Measurements from ENCODE around the gene ALK. TPM values are rescaled to one million over a fixed set of nuclear protein-coding genes. Genes with fewer than 3 reads are reported as not detected.

The ALK gene
- total RNA-seq, 4 donors from 2014 or later = 0.66 TPM; not detected in 3

DNA sequence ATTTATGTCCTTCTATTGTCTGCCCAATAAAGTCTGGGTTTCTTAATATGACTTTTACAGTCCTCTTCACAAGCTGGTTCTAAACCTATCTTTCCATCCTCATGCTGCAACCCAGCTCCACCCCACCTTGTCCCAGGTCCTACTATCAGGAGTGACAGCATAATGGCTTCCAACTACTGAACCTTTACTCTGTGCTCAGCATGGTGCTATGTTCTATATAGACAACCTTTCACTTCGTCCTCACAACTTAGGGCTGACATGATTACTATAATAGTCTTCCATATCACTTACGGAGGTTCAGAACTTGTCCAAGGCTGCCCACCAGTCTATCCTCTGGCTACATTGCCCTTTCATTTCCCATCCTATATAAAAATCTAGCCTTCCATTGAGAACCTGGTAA lies 256.8 kb downstream of the ALK start:
- TF ChIP-seq CTCF (IDR thresholded peaks at IDR 0.05) (no peak), POLR2A (IDR thresholded peaks at IDR 0.05) (no peak)
- WGBS, 2 donors = 90 to 91% methylated on average over 2 of the region's 2 CpGs
- intact Hi-C loops (cut with DNase I; ENCODE audit: low total_unique reads) = no loop called here
- no peak for DNase-seq (ENCODE audit: low spot score in 2 of 2)
- no peak overlapping the region for H3K4me3 ChIP-seq (ENCODE audit: low read depth, poor library complexity, severe bottlenecking)

GRCh38 chr2:29663268-29663667 lies 258.1 kb downstream of the ALK start:
- no peak for TF ChIP-seq CTCF (IDR thresholded peaks at IDR 0.05)
- no peak for TF ChIP-seq POLR2A (IDR thresholded peaks at IDR 0.05)
- 67 to 80% methylated on average over 3 of the region's 3 CpGs for WGBS, 2 donors
- no peak for DNase-seq (ENCODE audit: low spot score in 2 of 2)
- intact Hi-C loops (cut with DNase I; ENCODE audit: low total_unique reads) = no loop called here
- no peak overlapping the region for H3K4me3 ChIP-seq (ENCODE audit: low read depth, poor library complexity, severe bottlenecking)

DNA sequence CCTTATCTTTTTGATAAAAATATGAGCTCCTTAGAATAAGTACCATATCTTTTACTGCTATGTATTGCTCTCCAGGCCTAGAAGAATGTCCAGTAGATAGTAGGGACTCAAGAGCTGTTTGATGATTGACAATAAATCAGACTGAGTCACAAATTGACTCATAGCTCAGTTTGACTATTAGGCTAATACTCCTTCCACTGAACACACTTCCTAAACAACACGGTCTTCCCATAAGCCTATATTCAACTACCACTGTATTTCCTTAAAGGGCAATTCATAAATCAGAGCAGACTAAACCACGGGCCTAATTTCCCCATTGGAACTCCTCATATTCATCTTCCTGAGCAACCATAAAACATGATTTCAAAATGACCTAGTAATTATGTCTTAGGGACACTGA lies 258.5 kb downstream of the ALK start:
- no peak for DNase-seq (ENCODE audit: low spot score in 2 of 2)

GRCh38 chr2:29660201-29660600 lies 261.2 kb downstream of the ALK start:
- no peak overlapping the region for H3K4me3 ChIP-seq (ENCODE audit: low read depth, poor library complexity, severe bottlenecking)
- WGBS, 2 donors = 75 to 82% methylated on average over 2 of the region's 2 CpGs
- TF ChIP-seq CTCF (IDR thresholded peaks at IDR 0.05) = no peak
- no peak for TF ChIP-seq POLR2A (IDR thresholded peaks at IDR 0.05)
- DNase-seq (ENCODE audit: low spot score in 2 of 2) = no peak
- intact Hi-C loops (cut with DNase I; ENCODE audit: low total_unique reads) = no loop called here

More for the DNA sequence above, 258.5 kb downstream of the ALK start:
- intact Hi-C loops (cut with DNase I; ENCODE audit: low total_unique reads) = no loop called here
- TF ChIP-seq CTCF (IDR thresholded peaks at IDR 0.05) = no peak
- no peak for TF ChIP-seq POLR2A (IDR thresholded peaks at IDR 0.05)
- 65 to 66% methylated on average over 2 of the region's 2 CpGs for WGBS, 2 donors
- H3K4me3 ChIP-seq (ENCODE audit: low read depth, poor library complexity, severe bottlenecking) = no peak overlapping the region

- no peak for TF ChIP-seq CTCF (IDR thresholded peaks at IDR 0.05)
- TF ChIP-seq POLR2A (IDR thresholded peaks at IDR 0.05) = no peak
- no peak for DNase-seq (ENCODE audit: low spot score in 2 of 2)
- WGBS, 2 donors = 93 to 96% methylated on average over 2 of the region's 2 CpGs
- no peak overlapping the region for H3K4me3 ChIP-seq (ENCODE audit: low read depth, poor library complexity, severe bottlenecking)
- intact Hi-C loops (cut with DNase I; ENCODE audit: low total_unique reads) = no loop called here
These were observed 262.2 kb downstream of the ALK start for GRCh38 chr2:29659178-29659577.

- no peak for TF ChIP-seq CTCF (IDR thresholded peaks at IDR 0.05)
- TF ChIP-seq POLR2A (IDR thresholded peaks at IDR 0.05) = no peak
- DNase-seq (ENCODE audit: low spot score in 2 of 2) = no peak
- WGBS, 2 donors = 57 to 67% methylated on average over 4 of the region's 4 CpGs
- intact Hi-C loops (cut with DNase I; ENCODE audit: low total_unique reads) = no loop called here
- no peak overlapping the region for H3K4me3 ChIP-seq (ENCODE audit: low read depth, poor library complexity, severe bottlenecking)
These were observed 263.7 kb downstream of the ALK start for GRCh38 chr2:29657674-29658073.
